Cardiac fibroblast (primary cell): ENCODE measurements around the gene PPP1R12A.
A peak's percentile ranks its signal among the peaks of the same experiment; 100 is the strongest.
"Not testable (repeated sequence)": the region's sequence is repeated elsewhere in the genome, so short reads cannot be mapped to it uniquely, and the experiment has no call there.

Source experiments
- DNase-seq, 2 donors: peaks; one replicate each; pipeline versions ENCODE4 v3.0.0 to v3.0.0-alpha.2; 2010; ENCODE audit warnings: low read depth in 2 of 2
- H3K4me3 ChIP-seq, 2 donors: replicated peaks in 1 of 2; 1 replicate in 1 of 2; 2 replicates in 1 of 2; pipeline ENCODE4 v1.5.1; 2011; ENCODE audit warnings: low read depth in 2 of 2, low read length in 2 of 2, mild to moderate bottlenecking in 2 of 2, moderate library complexity in 1 of 2
- TF ChIP-seq, protein P1 (sequence below): IDR thresholded peaks from one replicate; pipeline ENCODE4 v1.5.1; 2011; ENCODE audit warnings: low read depth, mild to moderate bottlenecking, low read length, inconsistent platforms

PPP1R12A gene

DNA sequence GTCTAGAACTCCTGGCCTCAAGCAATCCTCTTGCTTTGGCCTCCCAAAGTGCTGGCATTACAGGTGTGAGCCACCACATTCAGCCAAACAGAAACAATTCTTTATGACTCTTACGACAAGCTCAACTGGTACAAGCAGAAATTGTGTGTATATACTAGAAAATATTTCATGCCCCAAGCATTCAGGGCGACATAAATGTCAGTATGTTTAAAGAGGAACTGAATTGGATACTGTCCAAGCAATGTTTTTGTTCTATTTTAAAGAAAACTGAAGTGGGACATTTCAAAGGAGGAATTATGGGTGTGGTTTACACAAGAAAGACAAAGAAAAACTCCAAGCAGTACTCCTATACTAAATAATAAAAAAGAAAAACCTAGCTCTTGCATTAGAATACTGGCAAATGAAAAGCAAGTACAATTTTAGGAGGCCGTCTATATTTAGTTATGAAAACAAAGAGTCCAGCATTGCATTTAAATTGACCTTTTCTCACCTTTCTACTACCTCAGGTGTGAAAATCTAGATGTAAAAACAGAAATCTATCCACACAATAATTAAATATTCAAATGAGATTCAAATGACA lies 48.9 kb downstream of the PPP1R12A start:
- H3K4me3 ChIP-seq = no peak overlapping the region
- TF ChIP-seq, protein P1, sequence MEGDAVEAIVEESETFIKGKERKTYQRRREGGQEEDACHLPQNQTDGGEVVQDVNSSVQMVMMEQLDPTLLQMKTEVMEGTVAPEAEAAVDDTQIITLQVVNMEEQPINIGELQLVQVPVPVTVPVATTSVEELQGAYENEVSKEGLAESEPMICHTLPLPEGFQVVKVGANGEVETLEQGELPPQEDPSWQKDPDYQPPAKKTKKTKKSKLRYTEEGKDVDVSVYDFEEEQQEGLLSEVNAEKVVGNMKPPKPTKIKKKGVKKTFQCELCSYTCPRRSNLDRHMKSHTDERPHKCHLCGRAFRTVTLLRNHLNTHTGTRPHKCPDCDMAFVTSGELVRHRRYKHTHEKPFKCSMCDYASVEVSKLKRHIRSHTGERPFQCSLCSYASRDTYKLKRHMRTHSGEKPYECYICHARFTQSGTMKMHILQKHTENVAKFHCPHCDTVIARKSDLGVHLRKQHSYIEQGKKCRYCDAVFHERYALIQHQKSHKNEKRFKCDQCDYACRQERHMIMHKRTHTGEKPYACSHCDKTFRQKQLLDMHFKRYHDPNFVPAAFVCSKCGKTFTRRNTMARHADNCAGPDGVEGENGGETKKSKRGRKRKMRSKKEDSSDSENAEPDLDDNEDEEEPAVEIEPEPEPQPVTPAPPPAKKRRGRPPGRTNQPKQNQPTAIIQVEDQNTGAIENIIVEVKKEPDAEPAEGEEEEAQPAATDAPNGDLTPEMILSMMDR = no peak
- peak; percentile 28 to 34 for DNase-seq

DNA sequence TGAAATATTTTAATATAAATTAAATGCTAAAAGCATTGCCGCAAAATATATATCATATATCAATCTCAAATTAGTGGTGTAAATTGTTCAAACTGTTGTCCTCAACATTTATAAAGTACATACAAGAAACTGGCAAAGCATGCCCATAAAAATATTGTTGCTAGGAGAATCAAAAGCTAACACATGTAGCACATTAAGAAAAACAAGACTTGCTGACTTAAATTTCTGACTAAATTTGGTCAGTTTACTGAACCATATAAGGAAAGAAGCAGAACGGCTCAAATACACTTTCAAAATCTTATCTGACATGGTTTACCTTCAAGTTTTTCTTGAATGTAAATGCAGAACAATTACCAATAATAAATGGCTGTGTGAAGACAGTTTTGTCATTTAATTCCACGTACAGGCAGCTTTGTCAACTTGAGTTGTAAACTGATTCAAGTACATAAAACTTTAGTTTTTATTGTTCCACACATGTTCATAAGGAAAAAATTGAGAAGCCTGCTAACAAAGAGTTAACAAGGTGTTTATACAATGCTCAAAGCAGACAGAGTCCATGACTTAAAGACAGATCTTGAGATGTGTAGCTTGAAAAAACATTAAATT lies 50.4 kb downstream of the PPP1R12A start:
- DNase-seq = no peak
- TF ChIP-seq, protein P1 = no peak
- H3K4me3 ChIP-seq = no peak overlapping the region

DNA sequence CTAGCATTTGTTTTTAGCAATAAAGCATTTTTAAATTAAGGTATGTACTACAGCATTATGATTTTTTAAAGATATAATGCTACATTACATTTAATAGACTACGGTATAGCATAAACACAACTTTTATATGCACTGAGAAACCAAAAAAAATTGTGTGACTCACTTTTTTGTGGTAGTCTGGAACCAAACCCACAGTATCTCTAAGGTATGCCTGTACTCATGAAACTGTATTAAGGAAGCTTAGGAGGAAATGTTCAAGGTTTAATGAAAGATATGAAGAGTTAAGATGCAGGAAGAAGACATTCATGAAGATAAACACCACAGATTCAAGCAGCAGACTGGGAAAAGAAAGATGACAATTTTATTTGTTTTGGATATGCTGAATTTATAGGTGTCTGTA lies 51.7 kb downstream of the PPP1R12A start:
- peak in 1 of 2 donors; percentile 64 for DNase-seq
- H3K4me3 ChIP-seq = no peak overlapping the region
- TF ChIP-seq, protein P1 = no peak

DNA sequence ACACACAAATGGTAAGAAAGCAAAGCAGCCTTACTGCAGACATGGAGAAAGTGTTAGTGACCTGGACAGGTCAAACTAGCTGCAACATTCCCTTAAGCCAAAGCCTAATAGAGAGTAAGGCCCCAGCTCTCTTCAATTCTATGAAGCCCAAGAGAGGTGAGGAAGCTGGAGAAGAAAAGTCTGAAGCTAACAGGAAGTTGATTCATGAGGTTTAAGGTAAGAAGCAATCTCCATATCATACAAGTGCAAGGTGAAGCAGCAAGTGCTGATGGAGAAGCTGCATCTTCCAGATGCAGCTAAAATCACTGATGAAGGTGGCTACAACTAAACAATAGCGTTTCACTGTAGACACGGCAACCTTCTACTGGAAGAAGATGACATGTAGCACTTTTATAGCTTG lies 53.5 kb downstream of the PPP1R12A start:
- no peak for DNase-seq
- TF ChIP-seq, protein P1 = no peak
- H3K4me3 ChIP-seq = no peak overlapping the region

DNA sequence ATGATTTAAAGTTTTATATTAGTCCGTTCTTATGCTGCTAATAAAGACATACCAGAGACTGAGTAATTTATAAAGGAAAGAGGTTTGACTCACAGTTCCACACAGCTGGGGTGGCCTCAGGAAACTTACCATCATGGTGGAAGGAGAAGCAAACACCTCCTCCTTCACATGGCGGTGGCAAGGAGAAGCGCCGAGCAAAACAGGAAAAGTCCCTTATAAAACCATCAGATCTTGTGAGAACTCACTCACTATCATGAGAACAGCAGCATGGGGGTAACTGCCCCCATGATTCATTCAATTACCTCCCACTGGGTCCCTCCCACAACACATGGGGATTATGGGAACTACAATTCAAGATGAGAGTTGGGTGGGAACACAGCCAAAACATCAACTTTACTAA lies 56.4 kb downstream of the PPP1R12A start:
- DNase-seq, H3K4me3 ChIP-seq: not testable (repeated sequence)

DNA sequence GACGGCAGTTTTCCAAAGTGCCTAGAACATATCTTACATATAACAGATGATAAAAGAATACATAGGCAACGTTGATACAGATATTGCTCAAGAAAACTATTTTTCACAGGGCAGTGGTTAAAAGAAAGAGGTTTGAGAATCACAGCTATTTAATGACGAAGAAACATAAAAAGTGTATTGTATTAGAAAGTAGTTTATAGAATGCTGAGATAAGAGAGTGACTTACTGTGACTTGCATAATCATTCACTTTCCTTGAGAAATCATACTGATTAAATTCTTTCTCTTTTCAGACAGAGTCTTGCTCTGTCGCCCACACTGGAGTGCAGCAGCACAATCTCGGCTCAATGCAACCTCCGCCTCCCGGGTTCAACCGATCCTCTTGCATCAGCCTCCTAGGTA lies 57.7 kb downstream of the PPP1R12A start:
- DNase-seq = peak in 1 of 2 donors; percentile 9

DNA sequence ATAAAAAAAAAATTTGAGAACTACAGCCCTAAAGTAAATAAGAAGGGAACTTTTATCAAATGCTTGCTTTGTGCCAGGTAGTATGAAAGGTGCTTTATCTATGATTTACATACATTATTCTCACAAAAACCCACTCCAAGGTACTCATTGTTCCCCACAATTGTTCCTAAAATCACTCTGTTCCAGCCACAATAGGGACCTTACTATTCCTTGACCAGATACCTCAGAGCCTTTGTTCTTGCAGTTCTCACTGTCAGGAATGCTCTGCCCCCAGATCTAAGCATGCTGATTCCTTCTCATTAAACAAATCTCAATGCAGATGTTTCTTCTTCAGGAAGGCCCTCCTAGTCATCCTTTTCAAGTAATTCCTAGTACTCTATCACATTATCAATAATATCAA lies 60.2 kb downstream of the PPP1R12A start:
- TF ChIP-seq, protein P1 = no peak
- DNase-seq = no peak
- H3K4me3 ChIP-seq = no peak overlapping the region

More for the DNA sequence above, 57.7 kb downstream of the PPP1R12A start:
- H3K4me3 ChIP-seq = no peak overlapping the region
- TF ChIP-seq, protein P1 = no peak
